ENCODE measurements around the gene MGME1.

The MGME1 gene, protein sequence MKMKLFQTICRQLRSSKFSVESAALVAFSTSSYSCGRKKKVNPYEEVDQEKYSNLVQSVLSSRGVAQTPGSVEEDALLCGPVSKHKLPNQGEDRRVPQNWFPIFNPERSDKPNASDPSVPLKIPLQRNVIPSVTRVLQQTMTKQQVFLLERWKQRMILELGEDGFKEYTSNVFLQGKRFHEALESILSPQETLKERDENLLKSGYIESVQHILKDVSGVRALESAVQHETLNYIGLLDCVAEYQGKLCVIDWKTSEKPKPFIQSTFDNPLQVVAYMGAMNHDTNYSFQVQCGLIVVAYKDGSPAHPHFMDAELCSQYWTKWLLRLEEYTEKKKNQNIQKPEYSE

GRCh38 chr20:17968366-17969277 is at the start of gene MGME1, which contains the start of gene SNX5:
TSS of gene MGME1 (plus strand) at chr20:17969018. CDS start at chr20:17969860, 842 bp downstream.
TSS of gene SNX5 (minus strand) at chr20:17968794. CDS start at chr20:17968425, 369 bp downstream.
- peak; percentile 95 for DNase-seq

- DNase-seq: no peak
Observed at GRCh38 chr20:17919149-17919548, 49.7 kb upstream of the MGME1 start.

DNA sequence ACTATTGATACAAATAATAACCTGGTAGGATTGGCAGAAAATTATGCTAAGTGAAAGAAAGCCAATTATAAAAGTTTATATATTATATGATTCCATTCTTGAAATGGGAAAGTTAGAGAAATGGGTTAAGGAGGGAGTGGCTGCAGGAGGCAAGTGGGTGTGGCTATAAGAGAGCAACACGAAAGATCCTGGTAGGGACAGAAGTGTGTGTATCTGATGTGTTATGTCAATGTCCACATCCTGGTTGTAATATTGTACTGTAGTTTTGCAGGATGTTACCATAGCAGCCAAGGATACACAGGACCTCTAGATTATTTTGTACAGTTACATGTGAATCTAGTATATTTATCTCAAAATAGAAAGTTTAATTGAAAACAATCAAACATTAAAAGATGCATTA is 47.0 kb upstream of the MGME1 start:
- no peak for DNase-seq

DNA sequence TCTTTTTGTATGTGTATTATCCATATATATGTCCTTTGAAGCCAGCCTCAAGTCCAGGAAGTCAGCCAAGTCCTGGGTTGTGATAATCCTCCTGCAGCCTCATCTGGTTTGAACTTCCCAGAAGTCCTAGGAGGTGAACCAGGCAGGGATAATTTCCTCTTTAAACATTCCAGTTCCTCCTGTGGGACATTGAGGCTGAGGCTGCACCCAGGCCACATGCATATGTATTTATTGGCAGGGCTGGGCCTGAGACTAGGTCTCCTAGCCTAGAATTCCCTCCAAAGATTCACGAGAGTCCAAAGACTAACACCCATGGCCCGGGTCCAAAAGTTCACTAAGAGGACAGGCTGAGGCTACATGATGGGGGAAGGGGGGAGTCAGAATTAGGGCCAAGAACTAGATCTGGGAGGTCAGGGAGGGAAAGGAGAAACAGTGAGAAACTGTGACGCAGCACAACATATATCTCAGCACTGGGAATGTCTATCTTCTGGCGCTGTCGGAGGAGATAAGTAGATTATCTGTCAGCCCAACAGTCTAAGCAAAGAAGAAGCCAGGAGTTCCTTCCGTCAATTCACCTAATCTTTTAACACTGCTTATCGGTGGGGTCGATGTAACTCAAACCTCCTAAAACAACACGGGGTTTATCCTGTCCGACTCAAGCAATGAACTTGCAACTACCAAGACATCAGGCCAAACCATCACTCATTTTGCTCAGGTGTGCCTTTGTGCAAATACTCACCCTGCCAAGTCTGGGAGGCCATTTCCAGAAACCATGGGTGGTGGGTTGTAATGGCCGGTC is 43.5 kb upstream of the MGME1 start:
- DNase-seq: no peak

DNA sequence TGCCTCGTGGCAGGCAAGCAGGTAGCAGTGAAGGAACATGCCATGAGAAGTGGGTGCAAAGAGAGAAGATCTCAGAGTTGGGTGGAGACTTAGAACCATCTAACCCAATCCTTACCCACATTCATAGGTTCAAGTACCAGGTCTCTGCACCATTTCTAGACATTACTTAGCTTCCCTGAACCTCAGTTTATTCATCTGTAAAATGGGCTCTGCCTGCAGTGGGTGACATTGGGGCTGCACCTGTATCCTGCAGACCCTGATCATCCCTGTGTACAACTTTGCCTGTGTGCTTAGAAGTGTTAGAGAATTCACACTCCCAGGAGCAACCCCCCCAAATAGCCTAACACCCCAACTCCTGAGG is 42.9 kb upstream of the MGME1 start:
- no peak for DNase-seq

- no peak for DNase-seq
Observed at GRCh38 chr20:17928211-17928611, 40.6 kb upstream of the MGME1 start.

DNA sequence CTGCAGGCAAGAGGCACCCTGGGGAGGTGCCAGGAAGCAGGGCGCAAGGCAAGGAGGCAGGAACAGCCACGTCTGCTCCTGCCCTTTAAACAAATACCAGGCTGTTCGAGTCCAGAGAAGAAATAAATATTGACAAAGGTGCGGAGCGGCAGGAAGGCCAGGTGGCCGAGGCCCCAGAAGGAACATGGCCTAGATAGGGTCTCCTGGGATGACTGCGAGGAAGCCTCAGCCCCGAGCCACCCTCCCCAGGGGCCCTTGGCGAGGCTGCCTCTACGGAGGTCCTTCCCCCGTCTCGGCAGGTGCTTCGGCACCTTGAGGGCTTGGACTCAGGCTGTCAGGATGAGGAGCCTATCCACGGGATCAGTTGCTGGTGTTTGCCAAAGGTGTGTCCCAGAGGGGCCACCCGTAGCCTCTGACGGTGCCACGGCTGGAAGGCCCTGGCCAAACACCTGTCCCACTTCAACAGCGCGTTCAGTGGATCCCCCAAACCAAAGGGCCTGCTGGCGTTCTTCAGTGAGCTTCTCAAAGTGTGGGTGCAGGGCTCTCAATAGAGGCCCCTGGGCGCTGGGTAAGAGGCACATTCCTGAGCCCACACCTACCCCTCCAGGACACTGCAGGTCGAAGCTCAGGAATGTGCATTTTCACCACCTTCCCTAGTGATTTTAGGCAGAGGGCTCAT is 40.0 kb upstream of the MGME1 start:
- DNase-seq: no peak

DNA sequence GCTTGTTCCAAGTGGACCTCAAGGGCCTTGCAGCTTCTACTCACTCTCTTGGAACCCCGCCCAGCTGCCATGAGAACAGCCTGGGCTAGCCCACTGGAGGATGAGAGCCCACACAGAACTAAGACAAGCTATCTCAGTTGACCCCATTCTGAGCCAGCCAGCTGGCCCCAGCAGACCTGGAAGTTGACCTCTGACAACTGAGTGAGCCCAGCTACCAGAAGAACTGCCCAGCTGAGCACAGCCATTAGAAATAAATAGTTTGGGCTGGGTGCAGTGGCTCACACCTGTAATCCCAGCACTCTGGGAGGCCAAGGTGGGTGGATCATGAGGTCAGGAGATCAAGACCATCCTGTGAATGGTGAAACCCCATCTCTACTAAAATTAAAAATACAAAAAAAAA is 37.3 kb upstream of the MGME1 start:
- no peak for DNase-seq

- DNase-seq: no peak
Observed at GRCh38 chr20:17932396-17932795, 36.4 kb upstream of the MGME1 start.

DNA sequence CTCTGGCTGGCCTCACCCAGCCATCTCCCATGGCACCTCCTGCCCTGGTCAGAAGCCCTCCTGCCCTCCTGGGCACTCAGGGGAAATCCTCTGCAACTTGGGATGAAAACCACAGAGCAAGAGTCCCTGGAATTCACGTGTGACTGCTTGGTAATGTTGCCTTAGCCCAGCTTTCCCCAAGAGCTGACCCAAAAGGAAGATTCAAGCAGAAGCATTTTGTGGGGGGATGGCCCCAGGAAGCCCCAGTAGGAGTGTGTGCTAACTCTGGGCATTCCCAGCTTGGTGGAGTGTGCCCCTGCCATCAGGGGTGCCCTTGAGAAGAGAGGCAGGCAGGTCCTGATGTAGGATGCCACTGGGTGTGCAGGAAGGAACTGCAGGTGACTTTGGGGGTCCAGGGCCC is 35.7 kb upstream of the MGME1 start:
- no peak for DNase-seq

DNA sequence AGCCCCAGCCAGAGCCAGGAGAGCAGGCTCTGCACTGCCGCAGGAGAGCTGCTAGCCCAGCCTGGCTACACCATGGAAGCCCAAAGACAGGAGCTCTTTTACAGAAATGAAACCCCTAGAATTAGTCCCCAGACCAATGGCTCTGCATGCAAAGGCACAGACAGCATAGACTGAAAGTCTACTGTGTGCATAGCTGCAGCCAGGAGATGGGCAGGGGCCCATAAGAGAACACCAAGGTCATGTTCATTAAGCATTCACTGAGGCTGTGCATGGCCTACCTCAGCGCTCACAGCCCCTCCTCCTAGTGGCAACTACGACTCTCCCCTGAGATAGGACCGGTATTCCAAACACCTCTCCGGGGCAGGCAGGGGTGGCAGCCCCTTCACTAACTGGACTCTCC is 35.1 kb upstream of the MGME1 start:
- DNase-seq: no peak

DNA sequence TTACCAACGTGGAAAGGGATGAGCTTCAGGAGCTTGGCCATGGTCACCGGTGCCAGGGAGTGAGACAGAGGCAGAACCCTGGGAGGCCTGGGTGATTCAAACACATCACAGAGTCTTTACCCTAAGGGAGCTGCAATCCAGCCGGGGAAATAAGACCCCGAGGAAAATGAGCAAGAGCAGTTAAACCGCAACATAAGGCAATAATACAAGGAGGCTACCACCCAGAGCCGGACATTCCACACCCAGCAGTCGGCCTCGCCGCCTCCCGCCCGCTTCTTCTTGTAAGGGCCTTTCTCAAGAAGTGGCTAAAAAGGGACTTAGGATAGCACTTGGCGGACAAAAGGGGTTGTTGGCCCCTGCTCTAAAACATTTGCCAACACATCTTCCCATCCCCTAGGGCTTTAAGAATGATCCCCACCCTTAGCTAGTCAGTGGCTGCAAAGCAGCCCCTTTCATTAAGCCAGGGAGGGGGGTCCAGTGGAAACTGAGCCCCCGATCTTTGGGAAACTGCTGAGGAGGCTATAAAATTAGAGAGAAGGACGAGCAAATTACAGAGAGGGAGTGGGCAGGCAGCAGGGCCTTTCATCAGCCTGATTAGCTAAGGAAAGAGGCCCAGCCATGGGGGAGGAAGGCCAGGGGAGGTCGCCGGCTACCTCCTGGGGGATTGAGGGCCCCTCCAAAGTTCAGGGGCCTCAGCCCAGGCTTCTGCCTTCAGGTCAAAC is 34.5 kb upstream of the MGME1 start:
- DNase-seq: no peak

DNA sequence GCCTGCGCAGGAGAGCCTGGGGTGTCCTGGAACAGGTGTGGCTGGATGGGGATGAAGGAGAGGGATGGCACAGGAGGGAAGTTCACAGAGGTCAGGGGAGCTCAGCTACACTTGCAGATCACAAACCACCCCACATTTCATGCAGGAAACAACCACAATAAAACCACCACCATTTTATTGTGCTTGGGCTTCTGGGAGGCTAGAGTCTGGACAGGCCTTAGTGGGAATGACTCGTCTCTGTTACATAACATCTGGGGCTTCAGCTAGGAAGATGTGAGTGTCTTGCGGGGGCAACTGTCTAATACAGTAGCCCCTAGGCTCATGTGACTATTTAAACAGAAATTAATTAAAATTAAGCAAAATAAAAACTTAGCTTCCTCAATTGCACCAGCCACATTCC is 33.6 kb upstream of the MGME1 start:
- no peak for DNase-seq

- no peak for DNase-seq
Observed at GRCh38 chr20:17935761-17936160, 33.1 kb upstream of the MGME1 start.

DNA sequence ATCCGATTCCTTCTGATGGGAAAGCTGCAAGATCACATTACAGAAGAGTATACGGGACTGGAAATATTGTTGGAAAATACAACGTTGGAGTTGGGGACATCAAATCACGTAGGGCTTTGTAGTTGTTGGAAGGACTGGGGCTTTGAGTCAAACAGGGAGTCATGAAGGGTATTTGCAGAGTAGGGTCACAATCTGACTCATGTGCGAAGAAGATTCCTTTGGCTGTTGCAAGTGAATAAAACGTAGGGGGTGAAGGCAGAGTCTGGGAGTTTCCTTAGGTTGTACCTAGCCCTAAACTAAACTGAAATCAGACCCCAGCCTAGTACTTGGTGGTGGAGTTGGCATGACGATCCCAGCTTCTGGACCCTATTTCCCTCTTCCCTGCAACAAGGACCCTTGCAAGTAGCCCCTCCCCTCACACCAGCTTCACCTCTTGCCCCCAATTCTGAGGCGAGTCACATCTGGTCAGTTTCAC is 32.5 kb upstream of the MGME1 start:
- DNase-seq: no peak

- no peak for DNase-seq
Observed at GRCh38 chr20:17936761-17937732, 31.8 kb upstream of the MGME1 start.

GRCh38 chr20:17938871-17939619 is 29.8 kb upstream of the MGME1 start:
- DNase-seq: no peak

GRCh38 chr20:17939622-17940223 is 29.1 kb upstream of the MGME1 start:
- no peak for DNase-seq

GRCh38 chr20:17940224-17940971 is 28.4 kb upstream of the MGME1 start:
- no peak for DNase-seq

Data from NCI-H2081 treated with DMSO at 0.1 percent for 48 hours (cell line).